Fibroblast of the aortic adventitia (primary cell): ENCODE data around the gene RBM45. TPM values are rescaled to one million over a fixed set of nuclear protein-coding genes. Genes with fewer than 3 reads are reported as not detected.

Source experiments
- DNase-seq: peaks from one replicate; pipeline ENCODE4 v3.0.0-alpha.2; 2010; ENCODE audit warnings: low read depth
- H3K4me3 ChIP-seq: 2 replicates; pipeline ENCODE4 v1.5.1; 2011; ENCODE audit warnings: low read depth, mild to moderate bottlenecking, control low read depth, low read length, moderate library complexity
- CTCF ChIP-seq: IDR thresholded peaks from 2 replicates; pipeline ENCODE4 v1.5.1; 2011; ENCODE audit warnings: mild to moderate bottlenecking, low read length, control low read depth, inconsistent platforms; ENCODE audit not compliant: insufficient read depth
- total RNA-seq: library from RNA; depleted of rRNA; stranded (reverse); fragments of >200 nt; gene quantifications from 2 replicates; pipeline ENCODE4 v1.2.3, GENCODE V29; 2012; ENCODE audit warnings: low replicate concordance

Gene RBM45
- total RNA-seq, 1 donor, result 19.5 TPM

- H3K4me3 ChIP-seq, result no peak overlapping the region
- TF ChIP-seq CTCF, result no peak
- DNase-seq, result no peak
Observed at GRCh38 chr2:178108176-178108575, 4.1 kb upstream of the RBM45 start.

GRCh38 chr2:178109813-178110212 lies 2.4 kb upstream of the RBM45 start:
- DNase-seq, result peak; percentile 66
- no peak overlapping the region for H3K4me3 ChIP-seq
- peak; percentile 52 for TF ChIP-seq CTCF

GRCh38 chr2:178110681-178111080 lies 1.6 kb upstream of the RBM45 start:
- no peak for DNase-seq
- H3K4me3 ChIP-seq, result no peak overlapping the region
- TF ChIP-seq CTCF, result no peak

GRCh38 chr2:178111743-178112142 lies 494 bp upstream of the RBM45 start:
- TF ChIP-seq CTCF, result no peak
- H3K4me3 ChIP-seq, result peak overlapping the region; percentile 96
- no peak for DNase-seq

- no peak for DNase-seq
- TF ChIP-seq CTCF, result no peak
- no peak overlapping the region for H3K4me3 ChIP-seq
Observed at GRCh38 chr2:178114462-178114861, 2.2 kb downstream of the RBM45 start.

GRCh38 chr2:178115271-178115670 lies 3.0 kb downstream of the RBM45 start:
- no peak overlapping the region for H3K4me3 ChIP-seq
- no peak for TF ChIP-seq CTCF
- DNase-seq, result no peak

- no peak for DNase-seq
- TF ChIP-seq CTCF, result no peak
Observed at GRCh38 chr2:178117725-178118124, 5.5 kb downstream of the RBM45 start.

More at GRCh38 chr2:178117725-178118124, 5.5 kb downstream of the RBM45 start:
- no peak overlapping the region for H3K4me3 ChIP-seq
